Heart left ventricle (tissue), 13 donors: Measurements from ENCODE around the gene NR1H2.

ENCODE experiments used
- CTCF ChIP-seq, 12 donors: fragments of 200-600 bp; sonication (generic) in 4 of 12; IDR thresholded peaks; one replicate each; pipeline versions ENCODE4 v1.5.0 to v1.8.0; 2018 to 2022; ENCODE audit warnings: antibody characterized with exemption in 12 of 12, mild to moderate bottlenecking in 5 of 12
- POLR2A ChIP-seq, 2 donors: fragments of 450-650 bp; IDR thresholded peaks; one replicate each; pipeline ENCODE4 v1.6.1; 2017; ENCODE audit warnings: antibody characterized with exemption in 2 of 2, mild to moderate bottlenecking in 2 of 2, moderate library complexity in 2 of 2
- donor health status: ischemic (EF 13 %, LVEDD 7.1; RV severe dilation, severe dysfunction).
- donor health status: DM: no; HTN: yes; CAD: no.
- donor health status: DM: no; HTN: no; CAD: no.
- donor health status: ischemic (EF 25% LVEDD 6.9; RV normal size, moderate dysfunction).
- donor health status: ischemic (EF 25% LVEDD 5.7; RV mildly dilated, moderate dysfunction).
- donor health status: ischemic (EF 35%, LVEDD 5.7; RV mildly dilated, moderate dysfunction).
- donor health status: nonischemic (EF 11% LVEDD 7.7; RV severe dilation, severe dysfunction).
- donor health status: DM: yes; HTN: yes; CAD: no.
- donor health status: PGD.
- donor health status: ischemic (EF 29% LVEDD 5.4; RV normal size, mild dysfunction).
- donor health status: nonischemic (EF 23%, LVEDD 6.1; RV moderate dilation, normal function).

DNA sequence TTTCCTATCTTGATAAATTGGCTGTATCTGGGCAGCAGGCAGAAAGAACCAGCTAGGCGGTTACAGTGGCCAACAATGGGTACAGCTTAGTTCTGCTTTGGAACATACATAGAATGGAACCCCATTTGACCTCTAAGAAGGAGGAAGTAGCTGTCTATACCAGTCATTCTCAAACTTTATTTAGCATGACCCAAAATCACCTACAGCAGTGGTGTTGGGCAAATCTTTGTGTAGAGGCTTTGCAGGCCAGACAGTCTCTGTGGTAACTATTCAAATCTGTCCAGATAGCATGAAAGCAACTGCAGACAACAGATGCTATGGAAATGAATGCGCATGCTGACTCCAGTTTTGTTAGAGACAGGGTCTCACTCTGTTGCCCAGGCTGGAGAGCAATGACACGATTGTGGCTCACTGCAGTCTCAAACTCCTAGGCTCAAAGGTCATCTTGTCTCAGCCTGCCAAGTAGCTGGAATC is 35.1 kb upstream of the NR1H2 start:
- TF ChIP-seq CTCF (IDR thresholded peaks at IDR 0.05): no peak
- no peak for TF ChIP-seq POLR2A (IDR thresholded peaks at IDR 0.05)
